ENCODE data around the gene KIF18B. TPM values are rescaled to one million over a fixed set of nuclear protein-coding genes. Genes with fewer than 3 reads are reported as not detected.

KIF18B gene
- total and polyA plus RNA-seq, 2 of the 13 experiments (the other 11 are each of a cell fraction or from before 2014, with no cell fraction given): 15.2 to 15.3 TPM

DNA sequence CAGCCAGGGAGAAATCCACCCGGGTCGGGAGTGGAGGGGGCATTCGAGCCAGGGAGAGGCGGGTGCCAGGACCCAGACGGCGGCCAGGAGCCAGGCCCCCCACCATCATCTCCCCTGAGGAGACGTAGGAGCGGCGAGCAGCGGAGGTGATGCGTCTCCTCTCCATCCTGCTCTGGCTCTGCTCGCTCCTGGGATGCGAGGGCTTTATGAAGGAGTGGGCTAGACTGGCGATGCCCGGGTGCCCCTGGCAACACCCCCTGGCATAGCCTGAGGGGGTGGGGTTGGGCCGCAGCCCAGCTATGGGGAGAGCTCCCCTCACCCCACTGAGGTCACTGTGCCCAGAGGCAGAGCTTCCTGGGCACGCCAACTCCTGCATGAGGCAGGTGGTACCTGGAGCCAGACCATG is 32.2 kb downstream of the KIF18B start, which contains the start of gene GFAP:
Gene GFAP, minus strand, starts transcription at position 180 of the 406 bp plus-strand sequence. Its CDS starts 14 bp downstream, at position 166.
- ChIA-PET POLR2A (interaction anchor here (1.6 kb wide), 1 partner anchor 8 kb away, joined by 3 read pairs; no protein-coding TSS in a partner anchor), CTCF (ENCODE audit: low intra/inter-chr PET ratio, low total read pairs) (no interaction called here)
- peaks cover 8 to 35% of the 10 kb centered on the region in 2 experiments; a peak in 4 of 5 replicates for H3K27me3 ChIP-seq (ENCODE audit: control insufficient read depth in 1 of 2, insufficient read depth in 2 of 2, low read length in 2 of 2)
- H3K9me3 ChIP-seq (ENCODE audit: low read length): no peaks in the 10 kb centered on the region
- H4K20me1 ChIP-seq (ENCODE audit: insufficient read depth, low read length): no peaks in the 10 kb centered on the region
- H3K4me1 ChIP-seq (ENCODE audit: insufficient read depth, low read length): peaks cover 62% of the 10 kb centered on the region
- H3K9ac ChIP-seq (ENCODE audit: insufficient read depth, low read depth, low read length): peak within 1 kb of the TSS; percentile 53
- intact Hi-C loops (cut with micrococcal nuclease; ENCODE audit: unreplicated experiment): no loop called here
- no peak for DNase-seq (ENCODE audit: low spot score)
- no peaks in the 10 kb centered on the region for H3K36me3 ChIP-seq (replicated peaks in 1 of 2; ENCODE audit: control insufficient read depth in 1 of 2, insufficient read depth in 2 of 2, low read length in 2 of 2)
- in situ Hi-C loops (cut with HindIII; ENCODE audit: extremely low pct_ligation_motif_present, low pct_unique_long_range_greater_than_20kb): no loop called here
- ATAC-seq: no peak
- BruUV-seq (replicated peaks): no TSS peak
- no peaks in the 10 kb centered on the region for H3K79me2 ChIP-seq (ENCODE audit: insufficient read depth, low read length)
- peak within 1 kb of the TSS; percentile 20 for H3K27ac ChIP-seq (ENCODE audit: extremely low read length, insufficient read depth, low read length)
- no peak for FAIRE-seq
- H3K4me2 ChIP-seq (ENCODE audit: low read depth, low read length): peak within 1 kb of the TSS; percentile 80
- H3K4me3 ChIP-seq (replicated peaks in 1 of 3; ENCODE audit: insufficient read depth in 1 of 3, low read depth in 2 of 3, low read length in 3 of 3): peak within 1 kb of the TSS; percentile 1 to 51 (median 17); a peak in 4 of 6 replicates
- no peak within 1 kb of the TSS for H2AFZ ChIP-seq (ENCODE audit: low read length)
- 80% methylated on average over 17 of the region's 17 CpGs for WGBS (ENCODE audit: low lambda C conversion rate)
- 0 out of 2 replicates have a peak, but pooled peaks have one; percentile 60 for TF ChIP-seq SAFB2 (CRISPR knock-in tag; IDR thresholded peaks at IDR 0.05; ENCODE audit: borderline replicate concordance, low read depth)
- no peak for TF ChIP-seq ZNF776 (CRISPR knock-in tag; IDR thresholded peaks at IDR 0.05)
- no peak for TF ChIP-seq NPAS2 (CRISPR knock-in tag; IDR thresholded peaks at IDR 0.05; ENCODE audit: borderline replicate concordance)
- TF ChIP-seq ZNF605 (CRISPR knock-in tag; IDR thresholded peaks at IDR 0.05): no peak
- no peak for TF ChIP-seq CENPT (CRISPR knock-in tag; IDR thresholded peaks at IDR 0.05; ENCODE audit: low read depth)
- no peak for TF ChIP-seq HES4 (CRISPR knock-in tag; IDR thresholded peaks at IDR 0.05; ENCODE audit: borderline replicate concordance)
- no peak for TF ChIP-seq ZNF207 (IDR thresholded peaks at IDR 0.05; ENCODE audit: borderline replicate concordance)
- no peak for TF ChIP-seq CENPX (CRISPR knock-in tag; IDR thresholded peaks at IDR 0.05)
- no peak for TF ChIP-seq FOXK1 (CRISPR knock-in tag; IDR thresholded peaks at IDR 0.05; ENCODE audit: borderline replicate concordance, low read depth)
- no peak for TF ChIP-seq TOPORS (CRISPR knock-in tag; IDR thresholded peaks at IDR 0.05)
- TF ChIP-seq, protein P1, sequence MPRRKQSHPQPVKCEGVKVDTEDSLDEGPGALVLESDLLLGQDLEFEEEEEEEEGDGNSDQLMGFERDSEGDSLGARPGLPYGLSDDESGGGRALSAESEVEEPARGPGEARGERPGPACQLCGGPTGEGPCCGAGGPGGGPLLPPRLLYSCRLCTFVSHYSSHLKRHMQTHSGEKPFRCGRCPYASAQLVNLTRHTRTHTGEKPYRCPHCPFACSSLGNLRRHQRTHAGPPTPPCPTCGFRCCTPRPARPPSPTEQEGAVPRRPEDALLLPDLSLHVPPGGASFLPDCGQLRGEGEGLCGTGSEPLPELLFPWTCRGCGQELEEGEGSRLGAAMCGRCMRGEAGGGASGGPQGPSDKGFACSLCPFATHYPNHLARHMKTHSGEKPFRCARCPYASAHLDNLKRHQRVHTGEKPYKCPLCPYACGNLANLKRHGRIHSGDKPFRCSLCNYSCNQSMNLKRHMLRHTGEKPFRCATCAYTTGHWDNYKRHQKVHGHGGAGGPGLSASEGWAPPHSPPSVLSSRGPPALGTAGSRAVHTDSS (CRISPR knock-in tag; conservative IDR thresholded peaks at IDR 0.05): no peak
- no peak for TF ChIP-seq CREM (IDR thresholded peaks at IDR 0.05)
- no peak for TF ChIP-seq CREM (CRISPR knock-in tag; IDR thresholded peaks at IDR 0.05)
- no peak for TF ChIP-seq ZNF75D (CRISPR knock-in tag; IDR thresholded peaks at IDR 0.05; ENCODE audit: borderline replicate concordance)
- TF ChIP-seq, protein P2, sequence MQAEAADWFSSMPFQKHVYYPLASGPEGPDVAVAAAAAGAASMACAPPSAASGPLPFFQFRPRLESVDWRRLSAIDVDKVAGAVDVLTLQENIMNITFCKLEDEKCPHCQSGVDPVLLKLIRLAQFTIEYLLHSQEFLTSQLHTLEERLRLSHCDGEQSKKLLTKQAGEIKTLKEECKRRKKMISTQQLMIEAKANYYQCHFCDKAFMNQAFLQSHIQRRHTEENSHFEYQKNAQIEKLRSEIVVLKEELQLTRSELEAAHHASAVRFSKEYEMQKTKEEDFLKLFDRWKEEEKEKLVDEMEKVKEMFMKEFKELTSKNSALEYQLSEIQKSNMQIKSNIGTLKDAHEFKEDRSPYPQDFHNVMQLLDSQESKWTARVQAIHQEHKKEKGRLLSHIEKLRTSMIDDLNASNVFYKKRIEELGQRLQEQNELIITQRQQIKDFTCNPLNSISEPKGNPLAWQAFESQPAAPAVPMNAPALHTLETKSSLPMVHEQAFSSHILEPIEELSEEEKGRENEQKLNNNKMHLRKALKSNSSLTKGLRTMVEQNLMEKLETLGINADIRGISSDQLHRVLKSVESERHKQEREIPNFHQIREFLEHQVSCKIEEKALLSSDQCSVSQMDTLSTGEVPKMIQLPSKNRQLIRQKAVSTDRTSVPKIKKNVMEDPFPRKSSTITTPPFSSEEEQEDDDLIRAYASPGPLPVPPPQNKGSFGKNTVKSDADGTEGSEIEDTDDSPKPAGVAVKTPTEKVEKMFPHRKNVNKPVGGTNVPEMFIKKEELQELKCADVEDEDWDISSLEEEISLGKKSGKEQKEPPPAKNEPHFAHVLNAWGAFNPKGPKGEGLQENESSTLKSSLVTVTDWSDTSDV (CRISPR knock-in tag; IDR thresholded peaks at IDR 0.05): no peak
- no peak for TF ChIP-seq MED8 (CRISPR knock-in tag; IDR thresholded peaks at IDR 0.05; ENCODE audit: insufficient replicate concordance)
- TF ChIP-seq, protein P3, sequence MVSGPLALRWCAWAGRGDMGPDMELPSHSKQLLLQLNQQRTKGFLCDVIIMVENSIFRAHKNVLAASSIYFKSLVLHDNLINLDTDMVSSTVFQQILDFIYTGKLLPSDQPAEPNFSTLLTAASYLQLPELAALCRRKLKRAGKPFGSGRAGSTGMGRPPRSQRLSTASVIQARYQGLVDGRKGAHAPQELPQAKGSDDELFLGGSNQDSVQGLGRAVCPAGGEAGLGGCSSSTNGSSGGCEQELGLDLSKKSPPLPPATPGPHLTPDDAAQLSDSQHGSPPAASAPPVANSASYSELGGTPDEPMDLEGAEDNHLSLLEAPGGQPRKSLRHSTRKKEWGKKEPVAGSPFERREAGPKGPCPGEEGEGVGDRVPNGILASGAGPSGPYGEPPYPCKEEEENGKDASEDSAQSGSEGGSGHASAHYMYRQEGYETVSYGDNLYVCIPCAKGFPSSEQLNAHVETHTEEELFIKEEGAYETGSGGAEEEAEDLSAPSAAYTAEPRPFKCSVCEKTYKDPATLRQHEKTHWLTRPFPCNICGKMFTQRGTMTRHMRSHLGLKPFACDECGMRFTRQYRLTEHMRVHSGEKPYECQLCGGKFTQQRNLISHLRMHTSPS (CRISPR knock-in tag; IDR thresholded peaks at IDR 0.05; ENCODE audit: low read depth): no peak
- TF ChIP-seq, protein P4, sequence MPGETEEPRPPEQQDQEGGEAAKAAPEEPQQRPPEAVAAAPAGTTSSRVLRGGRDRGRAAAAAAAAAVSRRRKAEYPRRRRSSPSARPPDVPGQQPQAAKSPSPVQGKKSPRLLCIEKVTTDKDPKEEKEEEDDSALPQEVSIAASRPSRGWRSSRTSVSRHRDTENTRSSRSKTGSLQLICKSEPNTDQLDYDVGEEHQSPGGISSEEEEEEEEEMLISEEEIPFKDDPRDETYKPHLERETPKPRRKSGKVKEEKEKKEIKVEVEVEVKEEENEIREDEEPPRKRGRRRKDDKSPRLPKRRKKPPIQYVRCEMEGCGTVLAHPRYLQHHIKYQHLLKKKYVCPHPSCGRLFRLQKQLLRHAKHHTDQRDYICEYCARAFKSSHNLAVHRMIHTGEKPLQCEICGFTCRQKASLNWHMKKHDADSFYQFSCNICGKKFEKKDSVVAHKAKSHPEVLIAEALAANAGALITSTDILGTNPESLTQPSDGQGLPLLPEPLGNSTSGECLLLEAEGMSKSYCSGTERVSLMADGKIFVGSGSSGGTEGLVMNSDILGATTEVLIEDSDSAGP (CRISPR knock-in tag; IDR thresholded peaks at IDR 0.05; ENCODE audit: borderline replicate concordance): 0 out of 2 replicates have a peak, but pooled peaks have one; percentile 15
